HEK293 (cell line): ENCODE data around the gene COPA.

ENCODE experiments used
- BCL11B ChIP-seq: fragments of 450-650 bp; formaldehyde crosslinking; IDR thresholded peaks from 2 replicates; pipeline ENCODE4 v1.5.1; 2016; ENCODE audit warnings: low read depth, missing biosample characterization, missing genetic modification characterization
- GFI1B ChIP-seq: fragments of 450-650 bp; formaldehyde crosslinking; IDR thresholded peaks from 2 replicates; pipeline ENCODE4 v1.5.1; 2016; ENCODE audit warnings: missing biosample characterization, missing genetic modification characterization
- GLI4 ChIP-seq: fragments of 450-650 bp; formaldehyde crosslinking; IDR thresholded peaks from 2 replicates; pipeline ENCODE4 v1.5.1; 2016; ENCODE audit warnings: missing biosample characterization, missing genetic modification characterization
- GLIS1 ChIP-seq: fragments of 450-650 bp; formaldehyde crosslinking; IDR thresholded peaks from 2 replicates; pipeline ENCODE4 v1.5.1; 2016; ENCODE audit warnings: missing biosample characterization, missing genetic modification characterization
- KLF8 ChIP-seq: fragments of 450-650 bp; formaldehyde crosslinking; IDR thresholded peaks from 2 replicates; pipeline ENCODE4 v1.5.1; 2016; ENCODE audit warnings: missing biosample characterization, missing genetic modification characterization
- MZF1 ChIP-seq: fragments of 450-650 bp; formaldehyde crosslinking; IDR thresholded peaks from 2 replicates; pipeline ENCODE4 v1.5.1; 2017; ENCODE audit warnings: missing biosample characterization, missing genetic modification characterization, borderline replicate concordance
- SETDB1 ChIP-seq: IDR thresholded peaks from one replicate; pipeline ENCODE4 v1.6.1; 2017; ENCODE audit warnings: mild to moderate bottlenecking, low read length, moderate library complexity, mixed read lengths; ENCODE audit not compliant: insufficient read length
- SP2 ChIP-seq: fragments of 450-650 bp; formaldehyde crosslinking; IDR thresholded peaks from 2 replicates; pipeline ENCODE4 v1.5.1; 2016; ENCODE audit warnings: missing biosample characterization, missing genetic modification characterization
- ZBTB17 ChIP-seq: fragments of 450-650 bp; formaldehyde crosslinking; IDR thresholded peaks from 2 replicates; pipeline ENCODE4 v1.5.1; 2016; ENCODE audit warnings: missing biosample characterization, missing genetic modification characterization
- ZNF16 ChIP-seq: fragments of 450-650 bp; formaldehyde crosslinking; IDR thresholded peaks from 2 replicates; pipeline ENCODE4 v1.5.1; 2016; ENCODE audit warnings: low read depth, missing biosample characterization, missing genetic modification characterization
- ZNF184 ChIP-seq: fragments of 450-650 bp; IDR thresholded peaks from 2 replicates; pipeline ENCODE4 v1.5.1; 2018; ENCODE audit warnings: missing biosample characterization, mild to moderate bottlenecking, missing genetic modification characterization
- ZNF248 ChIP-seq: fragments of 450-650 bp; formaldehyde crosslinking; IDR thresholded peaks from 2 replicates; pipeline ENCODE4 v1.5.1; 2017; ENCODE audit warnings: missing biosample characterization, missing genetic modification characterization
- ZNF394 ChIP-seq: fragments of 450-650 bp; formaldehyde crosslinking; IDR thresholded peaks from 2 replicates; pipeline ENCODE4 v1.5.1; 2016; ENCODE audit warnings: missing biosample characterization, missing genetic modification characterization, mild to moderate bottlenecking, moderate library complexity, borderline replicate concordance
- ZNF501 ChIP-seq: fragments of 450-650 bp; formaldehyde crosslinking; IDR thresholded peaks from 2 replicates; pipeline ENCODE4 v1.5.1; 2016; ENCODE audit warnings: missing biosample characterization, missing genetic modification characterization
- ZNF626 ChIP-seq: fragments of 450-650 bp; sonication (Bioruptor Pico); formaldehyde crosslinking; IDR thresholded peaks from 2 replicates; pipeline ENCODE4 v1.5.1; 2018; ENCODE audit warnings: missing biosample characterization, missing genetic modification characterization, inconsistent platforms
- TF ChIP-seq, protein P1 (sequence below): fragments of 450-650 bp; formaldehyde crosslinking; IDR thresholded peaks from 2 replicates; pipeline ENCODE4 v1.5.1; 2016; ENCODE audit warnings: missing biosample characterization, missing genetic modification characterization
- TF ChIP-seq, protein P2 (sequence below): fragments of 450-650 bp; formaldehyde crosslinking; IDR thresholded peaks from 2 replicates; pipeline ENCODE4 v1.5.1; 2017; ENCODE audit warnings: missing biosample characterization, missing genetic modification characterization
- TF ChIP-seq, protein P3 (sequence below): fragments of 450-650 bp; formaldehyde crosslinking; IDR thresholded peaks from 2 replicates; pipeline ENCODE4 v1.5.1; 2016; ENCODE audit warnings: missing biosample characterization, missing genetic modification characterization
- TF ChIP-seq, protein P4 (sequence below): fragments of 450-650 bp; formaldehyde crosslinking; IDR thresholded peaks from 2 replicates; pipeline ENCODE4 v1.5.1; 2017; ENCODE audit warnings: missing biosample characterization, missing genetic modification characterization
- TF ChIP-seq, protein P5 (sequence below): fragments of 450-650 bp; formaldehyde crosslinking; IDR thresholded peaks from 2 replicates; pipeline ENCODE4 v1.5.1; 2016; ENCODE audit warnings: missing biosample characterization, missing genetic modification characterization
- TF ChIP-seq, protein P6 (sequence below): fragments of 450-650 bp; formaldehyde crosslinking; IDR thresholded peaks from 2 replicates; pipeline ENCODE4 v1.5.1; 2016; ENCODE audit warnings: missing biosample characterization, missing genetic modification characterization
- TF ChIP-seq, protein P7 (sequence below): fragments of 450-650 bp; formaldehyde crosslinking; IDR thresholded peaks from 2 replicates; pipeline ENCODE4 v1.5.1; 2017; ENCODE audit warnings: missing biosample characterization, missing genetic modification characterization

Gene COPA

DNA sequence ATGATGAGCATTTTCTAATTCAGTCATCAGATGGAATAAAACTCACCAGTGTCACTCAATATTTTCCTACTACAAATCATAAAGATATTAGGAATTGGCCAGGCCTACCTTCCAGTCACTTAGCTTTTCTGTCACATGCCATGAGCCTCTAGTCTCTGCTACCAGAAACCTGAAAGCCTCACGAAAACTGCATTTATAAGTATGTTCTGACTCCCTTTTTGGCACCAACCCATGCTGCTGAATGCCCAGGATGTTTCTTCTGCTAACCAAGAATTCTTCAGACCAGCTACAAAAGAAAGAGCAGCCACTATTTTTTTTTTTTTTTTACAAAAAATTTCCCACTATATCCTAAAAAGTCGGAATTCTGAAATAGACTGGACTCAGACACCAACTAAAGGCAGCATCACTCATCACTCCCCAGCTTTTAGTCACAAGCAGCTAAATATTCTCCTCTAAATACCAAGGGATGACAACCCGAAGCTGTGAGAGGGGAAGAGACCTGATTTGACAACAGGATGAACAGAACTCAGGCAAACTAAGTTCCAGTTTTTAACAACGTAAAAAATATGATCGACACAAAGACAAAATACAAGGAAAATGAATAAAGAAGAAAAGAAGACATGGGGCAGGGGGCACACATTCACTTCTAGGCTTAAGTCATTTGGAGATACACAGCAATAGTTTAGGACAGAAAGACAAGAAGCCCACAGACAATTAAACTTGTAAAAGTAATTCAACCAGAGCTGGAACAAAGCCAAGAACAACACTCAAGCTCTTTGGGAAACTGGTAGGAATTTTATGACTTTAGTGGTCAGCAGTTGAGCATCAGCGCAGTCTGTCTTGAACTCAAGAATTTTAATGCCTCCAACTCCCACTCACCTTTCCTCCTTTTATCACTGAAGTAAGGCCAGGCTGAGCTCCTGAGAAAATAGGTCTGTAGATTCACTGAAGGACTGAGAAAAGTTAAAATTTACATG, 82.4 kb downstream of the COPA start (continued):
- TF ChIP-seq, protein P1, sequence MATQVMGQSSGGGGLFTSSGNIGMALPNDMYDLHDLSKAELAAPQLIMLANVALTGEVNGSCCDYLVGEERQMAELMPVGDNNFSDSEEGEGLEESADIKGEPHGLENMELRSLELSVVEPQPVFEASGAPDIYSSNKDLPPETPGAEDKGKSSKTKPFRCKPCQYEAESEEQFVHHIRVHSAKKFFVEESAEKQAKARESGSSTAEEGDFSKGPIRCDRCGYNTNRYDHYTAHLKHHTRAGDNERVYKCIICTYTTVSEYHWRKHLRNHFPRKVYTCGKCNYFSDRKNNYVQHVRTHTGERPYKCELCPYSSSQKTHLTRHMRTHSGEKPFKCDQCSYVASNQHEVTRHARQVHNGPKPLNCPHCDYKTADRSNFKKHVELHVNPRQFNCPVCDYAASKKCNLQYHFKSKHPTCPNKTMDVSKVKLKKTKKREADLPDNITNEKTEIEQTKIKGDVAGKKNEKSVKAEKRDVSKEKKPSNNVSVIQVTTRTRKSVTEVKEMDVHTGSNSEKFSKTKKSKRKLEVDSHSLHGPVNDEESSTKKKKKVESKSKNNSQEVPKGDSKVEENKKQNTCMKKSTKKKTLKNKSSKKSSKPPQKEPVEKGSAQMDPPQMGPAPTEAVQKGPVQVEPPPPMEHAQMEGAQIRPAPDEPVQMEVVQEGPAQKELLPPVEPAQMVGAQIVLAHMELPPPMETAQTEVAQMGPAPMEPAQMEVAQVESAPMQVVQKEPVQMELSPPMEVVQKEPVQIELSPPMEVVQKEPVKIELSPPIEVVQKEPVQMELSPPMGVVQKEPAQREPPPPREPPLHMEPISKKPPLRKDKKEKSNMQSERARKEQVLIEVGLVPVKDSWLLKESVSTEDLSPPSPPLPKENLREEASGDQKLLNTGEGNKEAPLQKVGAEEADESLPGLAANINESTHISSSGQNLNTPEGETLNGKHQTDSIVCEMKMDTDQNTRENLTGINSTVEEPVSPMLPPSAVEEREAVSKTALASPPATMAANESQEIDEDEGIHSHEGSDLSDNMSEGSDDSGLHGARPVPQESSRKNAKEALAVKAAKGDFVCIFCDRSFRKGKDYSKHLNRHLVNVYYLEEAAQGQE (tag by site-specific recombination): 0 out of 2 replicates have a peak, but pooled peaks have one; percentile 11
- TF ChIP-seq, protein P2, sequence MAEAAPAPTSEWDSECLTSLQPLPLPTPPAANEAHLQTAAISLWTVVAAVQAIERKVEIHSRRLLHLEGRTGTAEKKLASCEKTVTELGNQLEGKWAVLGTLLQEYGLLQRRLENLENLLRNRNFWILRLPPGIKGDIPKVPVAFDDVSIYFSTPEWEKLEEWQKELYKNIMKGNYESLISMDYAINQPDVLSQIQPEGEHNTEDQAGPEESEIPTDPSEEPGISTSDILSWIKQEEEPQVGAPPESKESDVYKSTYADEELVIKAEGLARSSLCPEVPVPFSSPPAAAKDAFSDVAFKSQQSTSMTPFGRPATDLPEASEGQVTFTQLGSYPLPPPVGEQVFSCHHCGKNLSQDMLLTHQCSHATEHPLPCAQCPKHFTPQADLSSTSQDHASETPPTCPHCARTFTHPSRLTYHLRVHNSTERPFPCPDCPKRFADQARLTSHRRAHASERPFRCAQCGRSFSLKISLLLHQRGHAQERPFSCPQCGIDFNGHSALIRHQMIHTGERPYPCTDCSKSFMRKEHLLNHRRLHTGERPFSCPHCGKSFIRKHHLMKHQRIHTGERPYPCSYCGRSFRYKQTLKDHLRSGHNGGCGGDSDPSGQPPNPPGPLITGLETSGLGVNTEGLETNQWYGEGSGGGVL (tag by site-specific recombination): peak; percentile 16; the same call in 1 of the 2 replicates
- 0 out of 2 replicates have a peak, but pooled peaks have one; percentile 16 for TF ChIP-seq GLI4 (tag by site-specific recombination)
- TF ChIP-seq, protein P3, sequence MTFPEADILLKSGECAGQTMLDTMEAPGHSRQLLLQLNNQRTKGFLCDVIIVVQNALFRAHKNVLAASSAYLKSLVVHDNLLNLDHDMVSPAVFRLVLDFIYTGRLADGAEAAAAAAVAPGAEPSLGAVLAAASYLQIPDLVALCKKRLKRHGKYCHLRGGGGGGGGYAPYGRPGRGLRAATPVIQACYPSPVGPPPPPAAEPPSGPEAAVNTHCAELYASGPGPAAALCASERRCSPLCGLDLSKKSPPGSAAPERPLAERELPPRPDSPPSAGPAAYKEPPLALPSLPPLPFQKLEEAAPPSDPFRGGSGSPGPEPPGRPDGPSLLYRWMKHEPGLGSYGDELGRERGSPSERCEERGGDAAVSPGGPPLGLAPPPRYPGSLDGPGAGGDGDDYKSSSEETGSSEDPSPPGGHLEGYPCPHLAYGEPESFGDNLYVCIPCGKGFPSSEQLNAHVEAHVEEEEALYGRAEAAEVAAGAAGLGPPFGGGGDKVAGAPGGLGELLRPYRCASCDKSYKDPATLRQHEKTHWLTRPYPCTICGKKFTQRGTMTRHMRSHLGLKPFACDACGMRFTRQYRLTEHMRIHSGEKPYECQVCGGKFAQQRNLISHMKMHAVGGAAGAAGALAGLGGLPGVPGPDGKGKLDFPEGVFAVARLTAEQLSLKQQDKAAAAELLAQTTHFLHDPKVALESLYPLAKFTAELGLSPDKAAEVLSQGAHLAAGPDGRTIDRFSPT: peak; percentile 96
- TF ChIP-seq, protein P4, sequence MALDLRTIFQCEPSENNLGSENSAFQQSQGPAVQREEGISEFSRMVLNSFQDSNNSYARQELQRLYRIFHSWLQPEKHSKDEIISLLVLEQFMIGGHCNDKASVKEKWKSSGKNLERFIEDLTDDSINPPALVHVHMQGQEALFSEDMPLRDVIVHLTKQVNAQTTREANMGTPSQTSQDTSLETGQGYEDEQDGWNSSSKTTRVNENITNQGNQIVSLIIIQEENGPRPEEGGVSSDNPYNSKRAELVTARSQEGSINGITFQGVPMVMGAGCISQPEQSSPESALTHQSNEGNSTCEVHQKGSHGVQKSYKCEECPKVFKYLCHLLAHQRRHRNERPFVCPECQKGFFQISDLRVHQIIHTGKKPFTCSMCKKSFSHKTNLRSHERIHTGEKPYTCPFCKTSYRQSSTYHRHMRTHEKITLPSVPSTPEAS (tag by site-specific recombination): peak; percentile 43; the same call in 1 of the 2 replicates
- TF ChIP-seq, protein P5, sequence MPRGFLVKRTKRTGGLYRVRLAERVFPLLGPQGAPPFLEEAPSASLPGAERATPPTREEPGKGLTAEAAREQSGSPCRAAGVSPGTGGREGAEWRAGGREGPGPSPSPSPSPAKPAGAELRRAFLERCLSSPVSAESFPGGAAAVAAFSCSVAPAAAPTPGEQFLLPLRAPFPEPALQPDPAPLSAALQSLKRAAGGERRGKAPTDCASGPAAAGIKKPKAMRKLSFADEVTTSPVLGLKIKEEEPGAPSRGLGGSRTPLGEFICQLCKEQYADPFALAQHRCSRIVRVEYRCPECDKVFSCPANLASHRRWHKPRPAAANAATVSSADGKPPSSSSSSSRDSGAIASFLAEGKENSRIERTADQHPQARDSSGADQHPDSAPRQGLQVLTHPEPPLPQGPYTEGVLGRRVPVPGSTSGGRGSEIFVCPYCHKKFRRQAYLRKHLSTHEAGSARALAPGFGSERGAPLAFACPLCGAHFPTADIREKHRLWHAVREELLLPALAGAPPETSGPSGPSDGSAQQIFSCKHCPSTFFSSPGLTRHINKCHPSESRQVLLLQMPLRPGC (tag by site-specific recombination): peak; percentile 97
- TF ChIP-seq MZF1 (tag by site-specific recombination): 0 out of 2 replicates have a peak, but pooled peaks have one; percentile 51
- TF ChIP-seq ZNF394 (tag by site-specific recombination): peak; percentile 32; the same call in 1 of the 2 replicates
- peak; percentile 86 for TF ChIP-seq GFI1B
- no peak for TF ChIP-seq ZNF626
- no peak for TF ChIP-seq ZNF248 (tag by site-specific recombination)
- TF ChIP-seq, protein P6, sequence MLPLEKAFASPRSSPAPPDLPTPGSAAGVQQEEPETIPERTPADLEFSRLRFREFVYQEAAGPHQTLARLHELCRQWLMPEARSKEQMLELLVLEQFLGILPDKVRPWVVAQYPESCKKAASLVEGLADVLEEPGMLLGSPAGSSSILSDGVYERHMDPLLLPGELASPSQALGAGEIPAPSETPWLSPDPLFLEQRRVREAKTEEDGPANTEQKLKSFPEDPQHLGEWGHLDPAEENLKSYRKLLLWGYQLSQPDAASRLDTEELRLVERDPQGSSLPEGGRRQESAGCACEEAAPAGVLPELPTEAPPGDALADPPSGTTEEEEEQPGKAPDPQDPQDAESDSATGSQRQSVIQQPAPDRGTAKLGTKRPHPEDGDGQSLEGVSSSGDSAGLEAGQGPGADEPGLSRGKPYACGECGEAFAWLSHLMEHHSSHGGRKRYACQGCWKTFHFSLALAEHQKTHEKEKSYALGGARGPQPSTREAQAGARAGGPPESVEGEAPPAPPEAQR (tag by site-specific recombination): no peak
- TF ChIP-seq, protein P7, sequence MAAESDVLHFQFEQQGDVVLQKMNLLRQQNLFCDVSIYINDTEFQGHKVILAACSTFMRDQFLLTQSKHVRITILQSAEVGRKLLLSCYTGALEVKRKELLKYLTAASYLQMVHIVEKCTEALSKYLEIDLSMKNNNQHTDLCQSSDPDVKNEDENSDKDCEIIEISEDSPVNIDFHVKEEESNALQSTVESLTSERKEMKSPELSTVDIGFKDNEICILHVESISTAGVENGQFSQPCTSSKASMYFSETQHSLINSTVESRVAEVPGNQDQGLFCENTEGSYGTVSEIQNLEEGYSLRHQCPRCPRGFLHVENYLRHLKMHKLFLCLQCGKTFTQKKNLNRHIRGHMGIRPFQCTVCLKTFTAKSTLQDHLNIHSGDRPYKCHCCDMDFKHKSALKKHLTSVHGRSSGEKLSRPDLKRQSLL (tag by site-specific recombination): peak; percentile 88
- TF ChIP-seq ZNF184 (tag by site-specific recombination): peak; percentile 86; the same call in 1 of the 2 replicates
- TF ChIP-seq ZBTB17 (tag by site-specific recombination): 0 out of 2 replicates have a peak, but pooled peaks have one; percentile 51
- TF ChIP-seq SETDB1: no peak
- peak; percentile 64 for TF ChIP-seq GLIS1 (tag by site-specific recombination)
- no peak for TF ChIP-seq ZNF16 (tag by site-specific recombination)
- TF ChIP-seq SP2 (tag by site-specific recombination): no peak
- TF ChIP-seq BCL11B (tag by site-specific recombination): peak; percentile 96
- no peak for TF ChIP-seq ZNF501 (tag by site-specific recombination)
- TF ChIP-seq KLF8: peak; percentile 81
